Measurements from ENCODE around the gene NCK1. TPM values are rescaled to one million over a fixed set of nuclear protein-coding genes. Genes with fewer than 3 reads are reported as not detected.
"Not testable (repeated sequence)": the region's sequence is repeated elsewhere in the genome, so short reads cannot be mapped to it uniquely, and the experiment has no call there.

Gene NCK1
- total RNA-seq, 1 donor = 19.7 TPM

DNA sequence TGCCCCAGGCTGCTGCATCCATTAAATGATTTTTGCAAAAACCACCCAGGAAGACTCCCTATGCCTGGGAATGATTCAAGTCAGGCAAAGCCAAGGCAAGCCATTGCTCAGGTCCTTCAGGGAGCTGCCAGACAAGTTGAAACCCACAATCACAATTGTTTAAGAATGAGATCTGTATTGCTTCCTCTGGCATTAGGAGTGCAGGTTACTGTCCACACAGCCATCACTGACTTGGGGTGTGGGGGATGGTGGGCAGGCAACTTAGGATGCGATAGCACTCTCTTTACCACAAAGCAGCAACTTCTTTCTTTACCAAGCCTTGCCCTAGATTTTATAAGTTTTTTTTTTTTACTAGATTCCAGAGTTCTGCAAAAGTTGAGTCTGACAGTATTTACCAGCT, 80.8 kb downstream of the NCK1 start:
- peak in 1 of 3 donors; percentile 42 for DNase-seq (ENCODE audit: low read depth in 2 of 3, low spot score in 2 of 3)

GRCh38 chr3:136943436-136943835, 81.4 kb downstream of the NCK1 start:
- DNase-seq (ENCODE audit: low read depth in 2 of 3, low spot score in 2 of 3) = no peak

- no peak for DNase-seq (ENCODE audit: low read depth in 2 of 3, low spot score in 2 of 3)
These were observed 85.0 kb downstream of the NCK1 start for GRCh38 chr3:136946978-136947377.

GRCh38 chr3:136947477-136947876, 85.5 kb downstream of the NCK1 start:
- DNase-seq (ENCODE audit: low read depth in 2 of 3, low spot score in 2 of 3) = no peak

GRCh38 chr3:136949146-136949545, 87.1 kb downstream of the NCK1 start:
- DNase-seq (ENCODE audit: low read depth in 2 of 3, low spot score in 2 of 3) = no peak

DNA sequence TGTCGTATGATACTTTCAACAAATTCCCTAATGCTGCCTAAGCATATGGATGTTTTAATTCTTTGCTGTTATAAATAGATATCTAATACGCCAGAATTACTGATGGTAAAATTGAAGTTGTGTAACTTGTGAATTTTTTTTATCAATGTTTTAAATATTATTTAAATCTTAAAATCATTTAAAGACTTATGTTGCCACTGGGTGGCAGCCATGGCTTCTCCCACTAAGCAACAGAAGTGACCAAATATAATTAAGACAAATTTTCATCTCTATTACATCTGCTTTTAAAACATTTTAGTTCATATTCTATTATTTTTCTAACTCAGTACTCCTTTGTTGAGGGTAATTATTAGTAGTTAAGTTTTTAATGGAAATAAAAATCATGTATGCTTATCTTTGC, 87.7 kb downstream of the NCK1 start:
- peak in 1 of 3 donors; percentile 28 for DNase-seq (ENCODE audit: low read depth in 2 of 3, low spot score in 2 of 3)

- no peak for DNase-seq (ENCODE audit: low read depth in 2 of 3, low spot score in 2 of 3)
These were observed 88.6 kb downstream of the NCK1 start for GRCh38 chr3:136950623-136951022.

- no peak for DNase-seq (ENCODE audit: low read depth in 2 of 3, low spot score in 2 of 3)
These were observed 90.3 kb downstream of the NCK1 start for GRCh38 chr3:136952292-136952691.

- no peak for DNase-seq (ENCODE audit: low read depth in 2 of 3, low spot score in 2 of 3)
These were observed 92.2 kb downstream of the NCK1 start for GRCh38 chr3:136954251-136954650.

DNA sequence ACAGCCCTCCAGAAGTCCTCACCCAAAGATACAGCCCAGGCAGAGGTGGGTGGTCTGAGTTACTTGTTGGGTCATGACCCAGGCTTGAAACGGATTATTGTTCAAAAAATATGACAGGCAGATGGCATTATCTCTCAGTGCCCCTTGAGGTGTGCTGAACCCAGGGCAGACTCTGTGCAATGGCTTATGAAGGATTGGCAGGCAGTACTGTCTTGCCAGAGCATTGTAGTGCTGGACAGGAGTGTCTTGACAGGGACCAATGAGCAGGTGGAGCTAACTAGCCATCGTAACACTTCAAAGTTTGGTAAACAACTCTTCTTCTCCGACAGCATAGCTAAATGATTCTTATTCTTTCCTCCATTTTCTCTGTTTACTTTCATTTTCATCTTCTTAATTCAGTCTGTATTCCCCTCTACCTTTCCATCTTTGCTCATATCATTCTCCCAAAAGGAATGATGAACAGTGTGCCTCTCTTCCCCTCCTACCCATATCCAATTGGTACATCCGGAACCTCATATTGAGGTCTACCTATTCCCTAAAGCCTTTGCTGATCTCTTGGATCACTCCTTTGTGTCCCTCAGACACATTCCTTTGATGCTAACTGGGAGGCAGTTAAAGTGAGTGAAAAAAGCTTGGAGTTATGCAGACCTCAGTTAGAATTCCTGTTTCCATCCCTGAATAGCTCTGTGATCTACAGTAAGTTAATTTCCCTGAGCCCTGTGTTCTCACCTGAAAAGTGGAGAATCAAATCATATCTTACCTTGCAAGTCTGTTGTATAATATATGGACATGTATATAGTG, 93.2 kb downstream of the NCK1 start:
- DNase-seq (ENCODE audit: low read depth in 2 of 3, low spot score in 2 of 3) = no peak

DNA sequence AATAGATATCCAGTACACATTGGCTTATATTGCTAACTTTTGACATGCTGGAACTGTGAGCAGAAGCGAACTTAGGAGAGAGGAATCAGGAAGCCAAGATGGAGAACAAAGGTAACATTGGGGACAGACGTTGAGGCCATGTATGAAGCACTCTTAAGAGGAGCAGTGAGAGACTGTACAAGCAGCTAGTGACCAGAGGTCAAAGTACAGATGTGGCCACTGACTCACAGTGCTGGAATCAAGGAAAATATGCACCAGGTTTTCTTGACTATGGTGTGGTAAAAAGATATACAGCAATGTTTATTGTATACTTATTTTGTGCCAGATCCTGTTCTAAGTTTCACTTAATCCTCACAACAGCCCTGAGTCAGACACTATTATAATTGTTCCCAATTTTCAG, 93.8 kb downstream of the NCK1 start:
- DNase-seq (ENCODE audit: low read depth in 2 of 3, low spot score in 2 of 3) = no peak

DNA sequence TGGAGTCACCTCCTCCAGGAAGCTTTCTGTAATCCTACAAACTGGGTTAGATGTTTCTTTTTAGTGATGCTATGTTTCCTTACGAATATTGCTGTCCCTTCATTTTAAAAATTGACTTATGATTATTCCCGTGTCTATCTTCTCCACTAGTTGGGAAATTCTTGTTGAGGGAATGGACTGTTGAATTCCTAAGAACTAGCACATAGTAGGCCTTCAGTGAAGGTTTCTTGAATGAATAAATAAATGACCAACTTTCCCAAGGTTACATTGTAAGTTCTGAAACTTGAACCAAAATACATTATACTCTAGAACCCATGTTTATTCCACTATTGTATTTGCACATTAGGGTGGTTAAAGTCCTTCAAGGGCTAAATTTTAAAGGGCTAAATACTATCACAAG, 95.0 kb downstream of the NCK1 start:
- no peak for DNase-seq (ENCODE audit: low read depth in 2 of 3, low spot score in 2 of 3)

DNA sequence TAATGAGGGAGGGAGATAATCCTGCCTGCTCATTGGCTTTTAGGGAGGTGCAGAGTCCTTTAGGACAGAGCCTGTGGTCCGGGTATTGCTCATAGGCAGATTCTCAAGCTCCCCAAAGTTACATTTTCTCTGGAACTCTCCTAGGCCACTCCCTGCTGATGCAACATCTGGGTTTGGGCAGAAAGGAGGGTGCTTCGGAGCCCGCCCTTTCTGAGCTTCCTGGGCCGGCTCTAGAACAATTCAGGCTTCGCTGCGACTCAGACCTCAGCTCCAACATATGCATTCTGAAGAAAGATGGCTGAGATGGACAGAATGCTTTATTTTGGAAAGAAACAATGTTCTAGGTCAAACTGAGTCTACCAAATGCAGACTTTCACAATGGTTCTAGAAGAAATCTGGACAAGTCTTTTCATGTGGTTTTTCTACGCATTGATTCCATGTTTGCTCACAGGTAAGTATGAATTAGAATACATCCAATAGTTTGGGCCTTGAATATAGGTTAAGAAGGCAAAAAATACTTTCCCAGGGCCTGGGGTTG, 95.8 kb downstream of the NCK1 start, which contains the start of gene IL20RB:
Gene IL20RB (plus strand): TSS at position 233 of the 538 bp plus-strand sequence. CDS start 131 bp downstream, at position 364.
- DNase-seq (ENCODE audit: low read depth in 2 of 3, low spot score in 2 of 3) = no peak

GRCh38 chr3:136958939-136959338, 96.9 kb downstream of the NCK1 start:
- no peak for DNase-seq (ENCODE audit: low read depth in 2 of 3, low spot score in 2 of 3)

DNA sequence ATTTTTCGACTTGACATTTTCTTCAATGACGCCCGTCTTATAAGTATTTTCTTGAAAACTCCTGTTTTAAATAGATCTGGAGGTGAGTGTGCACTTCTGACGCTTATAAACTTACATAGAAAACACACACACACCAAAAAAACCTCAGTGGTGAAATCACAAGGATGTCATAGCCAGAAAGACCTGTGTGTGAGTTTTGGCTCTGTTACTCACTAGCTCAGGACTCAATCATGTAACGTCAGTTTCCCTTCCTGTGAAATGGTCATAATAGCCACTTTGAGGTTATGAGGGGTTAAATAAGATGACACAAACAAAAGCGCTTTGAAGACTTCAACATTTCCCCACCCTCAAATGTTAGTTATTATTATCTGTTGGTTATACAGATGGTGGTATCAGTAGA, 97.6 kb downstream of the NCK1 start:
- no peak for DNase-seq (ENCODE audit: low read depth in 2 of 3, low spot score in 2 of 3)

GRCh38 chr3:136960838-136961836, 99.1 kb downstream of the NCK1 start:
- no peak for DNase-seq (ENCODE audit: low read depth in 2 of 3, low spot score in 2 of 3)

- no peak for DNase-seq (ENCODE audit: low read depth in 2 of 3, low spot score in 2 of 3)
These were observed 100.9 kb downstream of the NCK1 start for GRCh38 chr3:136962927-136963326.

DNA sequence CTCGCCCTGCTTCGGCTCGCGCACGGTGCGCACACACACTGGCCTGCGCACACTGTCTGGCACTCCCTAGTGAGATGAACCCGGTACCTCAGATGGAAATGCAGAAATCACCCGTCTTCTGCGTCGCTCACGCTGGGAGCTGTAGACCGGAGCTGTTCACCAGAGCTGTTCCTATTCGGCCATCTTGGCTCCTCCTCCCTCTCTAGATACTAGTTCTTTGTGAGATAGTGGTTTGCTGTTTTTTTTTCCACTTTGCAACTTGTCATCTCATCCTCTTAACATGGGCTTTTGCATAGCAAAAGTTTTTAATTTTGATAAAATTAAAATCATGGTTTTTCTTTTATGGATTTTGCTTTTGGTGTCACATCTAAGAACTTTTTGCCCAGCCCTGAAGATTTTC, 107.5 kb downstream of the NCK1 start:
- not testable (repeated sequence) for DNase-seq (ENCODE audit: low read depth in 2 of 3, low spot score in 2 of 3)

DNA sequence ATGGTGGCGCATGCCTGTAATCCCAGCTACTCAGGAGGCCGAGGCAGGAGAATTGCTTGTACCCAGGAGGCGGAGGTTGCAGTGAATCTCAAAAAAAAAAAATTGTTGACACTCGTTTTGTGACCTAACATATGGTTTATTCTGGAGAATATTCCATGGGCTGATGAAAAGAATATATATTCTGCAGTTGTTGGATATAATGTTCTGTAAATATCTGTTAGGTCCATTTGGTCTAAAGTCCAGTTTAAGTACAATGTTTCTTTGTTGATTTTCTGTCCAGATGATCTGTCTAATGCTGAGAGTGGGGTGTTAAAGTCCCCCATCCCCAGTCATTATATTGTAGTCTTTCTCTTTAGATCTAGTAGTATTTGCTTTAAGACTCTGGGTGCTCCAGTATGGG, 111.3 kb downstream of the NCK1 start:
- DNase-seq (ENCODE audit: low read depth in 2 of 3, low spot score in 2 of 3) = no peak

DNA sequence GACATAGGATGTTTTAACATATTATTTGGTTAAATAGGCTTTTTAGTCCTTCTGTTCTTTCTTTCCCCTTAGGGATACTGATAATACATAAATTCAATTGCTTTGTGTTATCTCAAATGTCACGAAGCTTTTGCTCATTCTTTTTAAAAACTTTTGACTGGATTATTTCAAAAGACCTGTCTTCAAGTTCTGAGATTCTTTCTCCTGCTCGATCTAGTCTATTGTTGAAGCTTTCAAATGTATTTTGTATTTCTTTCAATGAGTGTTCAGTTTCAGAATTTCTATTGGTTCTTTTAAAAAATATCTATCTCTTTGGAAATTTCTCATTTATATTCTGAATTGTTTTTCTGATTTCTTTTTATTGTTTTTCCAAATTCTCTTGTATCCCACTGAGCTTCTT, 112.7 kb downstream of the NCK1 start:
- DNase-seq (ENCODE audit: low read depth in 2 of 3, low spot score in 2 of 3) = no peak

- no peak for DNase-seq (ENCODE audit: low read depth in 2 of 3, low spot score in 2 of 3)
These were observed 117.2 kb downstream of the NCK1 start for GRCh38 chr3:136979204-136979603.
